ENCODE results near the gene TSGA10IP.

Gene TSGA10IP

GRCh38 chr11:65918211-65919140, 26.8 kb upstream of the TSGA10IP start, which contains the start of gene C11orf68:
Gene C11orf68, minus strand, starts transcription at chr11:65919062. Its CDS starts 31 bp downstream, at chr11:65919031.
- peak in 1 of 2 experiments; percentile 61 for DNase-seq

- peak; percentile 85 to 94 for DNase-seq
Measured at GRCh38 chr11:65919141-65919572, 26.1 kb upstream of the TSGA10IP start, which contains the start of gene DRAP1. Gene DRAP1, plus strand, starts transcription at chr11:65919426. Its CDS starts 76 bp downstream, at chr11:65919502.

- peak in 1 of 2 experiments; percentile 69 for DNase-seq
Measured at GRCh38 chr11:65919573-65920371, 25.5 kb upstream of the TSGA10IP start.

DNA sequence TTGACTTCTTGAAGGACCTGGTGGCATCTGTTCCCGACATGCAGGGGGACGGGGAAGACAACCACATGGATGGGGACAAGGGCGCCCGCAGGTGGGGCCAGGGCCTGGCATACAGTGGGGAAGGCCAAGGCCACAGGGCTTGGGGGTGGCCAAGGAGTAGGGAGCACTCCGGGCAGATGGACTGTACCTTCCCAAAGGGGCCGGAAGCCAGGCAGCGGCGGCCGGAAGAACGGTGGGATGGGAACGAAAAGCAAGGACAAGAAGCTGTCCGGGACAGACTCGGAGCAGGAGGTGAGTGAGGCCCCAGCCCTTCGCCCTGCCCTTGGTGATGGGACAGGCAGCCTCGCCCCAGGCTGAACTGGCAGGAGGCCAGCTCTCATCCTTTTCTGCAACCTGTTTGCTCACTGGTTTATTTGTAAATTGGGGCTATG, 24.9 kb upstream of the TSGA10IP start:
- no peak for DNase-seq

GRCh38 chr11:65921033-65921555, 24.2 kb upstream of the TSGA10IP start:
- no peak for DNase-seq

DNA sequence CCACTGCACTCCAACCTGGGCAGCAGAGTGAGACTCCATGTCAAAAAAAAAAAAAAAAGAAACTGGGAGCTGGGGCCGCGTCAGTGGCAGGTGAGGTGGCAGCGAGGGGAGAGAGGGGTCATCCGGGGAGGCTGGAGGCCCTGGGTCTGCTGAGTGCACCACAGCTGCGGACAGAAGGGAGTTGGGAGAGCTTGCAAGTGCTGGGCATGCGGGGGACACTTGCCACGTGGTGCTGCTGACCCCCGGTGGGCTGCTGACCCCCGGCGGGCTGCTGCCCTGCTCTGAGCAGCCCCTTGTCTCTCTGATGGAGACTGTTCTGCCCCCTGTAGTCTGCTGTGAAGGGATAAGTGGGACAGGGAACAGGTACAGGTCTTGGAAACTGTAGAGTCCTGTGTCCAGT, 23.4 kb upstream of the TSGA10IP start:
- DNase-seq = no peak

DNA sequence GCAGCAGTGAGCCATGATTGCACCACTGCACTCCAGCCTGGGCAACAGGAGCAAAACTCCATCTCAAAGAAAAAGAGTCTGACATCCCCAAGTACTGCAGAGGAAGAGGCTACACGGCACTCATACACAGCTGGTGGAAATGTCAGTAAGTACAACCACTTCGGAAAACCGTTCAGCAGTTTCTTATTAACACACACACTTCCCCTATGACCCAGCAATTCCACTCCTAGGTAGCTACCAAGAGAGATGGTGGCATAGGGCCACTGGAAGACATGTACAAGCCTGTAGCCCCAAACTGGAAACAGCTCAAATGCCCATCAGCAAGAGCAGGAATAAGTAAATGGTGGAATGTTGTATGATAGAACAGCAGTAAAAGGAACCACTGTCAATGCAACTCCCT, 22.7 kb upstream of the TSGA10IP start:
- DNase-seq = no peak

GRCh38 chr11:65925397-65925796, 19.9 kb upstream of the TSGA10IP start:
- no peak for DNase-seq

DNA sequence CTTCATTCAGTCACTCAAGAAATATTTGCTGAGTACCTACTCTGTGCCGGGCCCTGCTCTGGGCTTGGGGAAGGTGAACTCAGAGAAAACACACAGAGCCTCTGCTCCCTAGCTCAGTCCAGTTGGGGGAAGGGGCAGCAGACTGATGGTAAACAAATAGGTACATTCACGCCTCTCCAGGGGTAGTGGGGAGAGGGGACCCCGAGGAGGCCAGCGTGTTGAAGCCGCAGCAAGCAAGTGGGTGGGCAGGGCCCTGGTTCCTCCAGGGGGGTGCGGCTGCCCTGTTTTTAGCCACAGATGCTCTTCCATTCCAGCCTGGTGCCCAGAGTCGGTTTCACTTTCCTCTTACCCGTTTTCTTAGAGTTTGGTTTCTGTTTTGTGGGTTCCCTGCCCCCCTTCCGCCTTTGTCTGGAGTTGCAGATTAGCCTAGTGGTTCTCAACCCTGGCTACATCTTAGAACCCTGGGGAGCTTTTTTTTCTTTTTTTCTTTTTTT, 17.3 kb upstream of the TSGA10IP start:
- DNase-seq = no peak

DNA sequence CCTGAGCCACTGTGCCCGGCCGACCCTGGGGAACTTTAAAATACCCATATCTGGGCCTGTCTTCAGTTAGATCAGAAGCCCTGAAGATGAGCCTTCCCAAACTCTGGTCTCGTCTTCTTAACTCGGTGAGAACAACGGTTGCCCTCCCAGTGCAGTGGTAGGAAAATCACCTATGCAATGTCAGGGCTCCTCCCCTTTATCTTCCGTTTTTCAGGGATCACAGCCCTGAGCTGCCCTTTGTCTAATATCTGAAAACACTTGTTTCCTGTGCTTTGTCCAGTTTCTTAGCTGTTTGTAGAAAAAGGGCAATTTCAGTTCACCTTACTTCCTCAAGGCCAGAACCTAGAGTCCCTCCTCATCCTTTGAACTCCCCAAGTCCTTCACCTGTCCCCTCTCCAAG, 16.6 kb upstream of the TSGA10IP start:
- DNase-seq = no peak

GRCh38 chr11:65931773-65932557, 13.3 kb upstream of the TSGA10IP start:
- no peak for DNase-seq

DNA sequence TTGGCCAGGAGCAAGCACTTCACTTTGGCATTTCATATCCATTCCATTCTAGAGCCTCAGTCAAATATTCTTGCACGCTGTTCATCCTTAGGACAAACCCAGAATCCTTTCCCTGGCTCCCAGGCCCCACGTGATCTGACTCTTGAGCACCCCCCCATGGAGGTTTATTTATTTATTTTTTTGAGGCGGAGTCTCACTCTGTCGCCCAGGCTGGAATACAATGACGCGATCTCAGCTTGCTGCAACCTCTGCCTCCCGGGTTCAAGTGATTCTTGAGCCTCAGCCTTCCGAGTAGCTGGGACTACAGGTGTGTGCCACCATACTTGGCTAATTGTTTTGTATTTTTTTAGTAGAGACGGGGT, 12.7 kb upstream of the TSGA10IP start:
- DNase-seq = no peak

- DNase-seq = no peak
Measured at GRCh38 chr11:65934014-65934413, 11.3 kb upstream of the TSGA10IP start.

DNA sequence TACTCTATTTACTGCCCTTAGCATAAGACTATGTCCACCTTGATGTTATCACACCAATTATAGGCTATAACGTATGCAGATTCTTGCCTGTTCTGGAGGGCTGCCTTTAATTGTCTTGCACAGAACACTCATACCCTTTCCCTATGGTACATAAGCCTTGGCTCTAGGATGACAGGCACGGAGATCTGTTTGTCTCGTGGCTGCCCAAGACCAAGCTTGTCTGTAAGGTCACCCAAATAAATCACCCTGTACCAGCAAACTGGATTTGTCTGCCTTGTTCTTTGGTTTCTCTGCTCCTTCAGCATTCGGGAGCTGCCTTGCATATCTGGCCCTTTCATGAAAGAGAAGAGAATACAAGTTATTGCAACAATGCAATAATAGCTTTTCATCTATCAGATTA, 7.5 kb upstream of the TSGA10IP start:
- no peak for DNase-seq

GRCh38 chr11:65941720-65942310, 3.5 kb upstream of the TSGA10IP start:
- no peak for DNase-seq

- DNase-seq = no peak
Measured at GRCh38 chr11:65942531-65942930, 2.7 kb upstream of the TSGA10IP start.

DNA sequence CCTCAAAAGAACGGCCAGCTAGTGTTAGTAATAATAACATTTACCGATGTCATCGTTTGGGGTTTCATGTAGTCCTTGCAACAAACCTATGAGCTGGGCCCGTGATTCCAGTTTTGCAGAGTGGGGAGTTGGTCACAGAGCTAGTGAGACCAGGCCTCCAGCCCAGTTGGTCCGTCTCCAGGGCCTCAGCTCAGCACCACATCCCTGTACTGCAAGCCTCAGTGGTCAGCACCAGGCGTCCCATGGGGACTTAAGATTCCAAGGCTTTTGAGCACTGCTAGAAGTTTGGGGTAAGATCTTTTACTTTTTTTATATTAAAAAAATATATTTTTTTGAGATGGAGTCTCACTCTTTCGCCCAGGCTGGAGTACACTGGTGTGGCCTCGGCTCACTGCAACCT, 1.1 kb upstream of the TSGA10IP start:
- no peak for DNase-seq

DNA sequence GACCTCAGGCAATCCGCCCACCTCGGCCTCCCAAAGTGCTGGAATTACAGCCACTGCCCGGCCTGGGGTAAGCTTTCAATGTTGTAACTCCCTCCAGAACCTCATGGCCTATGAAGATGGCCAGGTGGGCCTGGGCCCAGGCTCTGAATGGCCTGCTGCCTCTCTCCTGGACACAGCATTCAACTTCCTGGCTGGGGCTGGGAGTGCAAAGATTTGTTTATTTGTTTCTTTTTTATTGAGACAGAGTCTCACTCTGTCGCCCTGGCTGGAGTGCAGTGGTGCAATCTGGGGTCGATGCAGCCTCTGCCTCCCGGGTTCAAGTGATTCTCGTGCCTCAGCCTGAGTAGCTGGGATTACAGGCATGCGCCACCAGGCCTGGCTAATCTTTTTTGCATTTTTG, 513 bp upstream of the TSGA10IP start:
- DNase-seq = no peak

DNA sequence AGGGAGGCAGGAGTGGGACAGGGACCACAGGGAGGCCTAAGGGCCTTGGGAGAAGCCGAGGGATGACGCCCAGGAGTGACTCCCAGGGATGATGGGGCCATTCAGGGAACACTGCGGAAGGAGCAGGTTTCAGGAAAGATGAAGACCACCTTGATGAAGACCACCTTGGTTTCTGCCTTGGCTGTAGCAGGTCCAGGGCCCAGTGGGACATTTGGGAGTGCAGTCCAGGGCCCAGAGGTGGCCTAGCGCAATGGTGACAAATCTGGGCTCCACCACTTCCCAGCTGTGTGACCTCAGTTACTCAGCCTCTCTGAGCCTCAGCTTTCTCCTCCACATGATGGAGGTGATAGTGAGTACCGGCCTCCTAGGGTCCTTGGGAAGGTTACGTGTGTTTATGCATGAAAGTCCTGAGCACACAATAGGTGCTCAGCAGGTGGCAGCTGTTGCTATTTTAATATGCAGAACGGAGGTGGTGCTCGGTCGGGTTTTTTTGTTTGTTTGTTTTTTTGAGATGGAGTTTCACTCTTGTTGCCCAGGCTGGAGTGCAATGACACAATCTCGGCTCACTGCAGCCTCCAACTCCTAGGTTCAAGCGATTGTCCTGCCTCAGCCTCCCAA, 770 bp downstream of the TSGA10IP start:
- no peak for DNase-seq

GRCh38 chr11:65946655-65947054, 1.4 kb downstream of the TSGA10IP start:
- no peak for DNase-seq

DNA sequence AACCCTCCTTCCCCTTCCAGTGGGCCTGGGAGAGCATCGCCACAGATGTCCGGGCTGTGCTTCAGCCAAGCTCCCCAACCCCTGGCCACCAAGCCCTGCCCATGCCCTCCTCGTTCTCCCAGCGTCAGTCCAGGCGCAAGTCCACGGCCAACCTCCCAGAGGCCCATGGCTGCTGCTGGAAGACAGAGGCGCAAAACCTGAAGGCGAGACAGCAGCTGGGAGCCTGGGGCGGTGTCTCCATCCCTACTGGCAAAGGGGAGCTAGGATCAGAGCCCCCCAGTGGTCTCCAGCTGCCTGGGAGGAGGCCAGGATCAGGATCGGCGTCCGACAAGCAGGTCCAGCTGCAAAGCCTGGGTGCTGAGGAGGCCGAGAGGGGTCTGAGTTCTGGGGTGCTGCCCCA, 1.9 kb downstream of the TSGA10IP start:
- DNase-seq = no peak

Data from SW 1271 (cell line).